NCI-H345 treated with DMSO at 0.1 percent for 48 hours (cell line): ENCODE results near the gene PAK1.
"Not testable (repeated sequence)": the region's sequence is repeated elsewhere in the genome, so short reads cannot be mapped to it uniquely, and the experiment has no call there.

Experiments
- DNase-seq: peaks from one replicate; lab custom pipeline; 2025; ENCODE audit not compliant: unreplicated experiment; lab: John Stamatoyannopoulos, UW

Gene PAK1

GRCh38 chr11:77312107-77312506, 161.8 kb downstream of the PAK1 start:
- no peak for DNase-seq

GRCh38 chr11:77311701-77312100, 162.2 kb downstream of the PAK1 start:
- DNase-seq, result no peak

- no peak for DNase-seq
These were observed 163.2 kb downstream of the PAK1 start for GRCh38 chr11:77310721-77311120.

GRCh38 chr11:77309401-77310085, 164.4 kb downstream of the PAK1 start:
- DNase-seq, result no peak

- DNase-seq, result no peak
These were observed 165.1 kb downstream of the PAK1 start for GRCh38 chr11:77308838-77309237.

- DNase-seq, result no peak
These were observed 170.6 kb downstream of the PAK1 start for GRCh38 chr11:77303328-77303727.

GRCh38 chr11:77302752-77303151, 171.1 kb downstream of the PAK1 start:
- DNase-seq, result no peak

- DNase-seq, result no peak
These were observed 172.4 kb downstream of the PAK1 start, which contains the start of gene GDPD4 for GRCh38 chr11:77301510-77301909. Gene GDPD4, minus strand, starts transcription at chr11:77301686. Its CDS starts 16,549 bp downstream, at chr11:77285137.

- DNase-seq, result no peak
These were observed 173.2 kb downstream of the PAK1 start for GRCh38 chr11:77300695-77301094.

- DNase-seq, result not testable (repeated sequence)
These were observed 173.9 kb downstream of the PAK1 start for GRCh38 chr11:77300028-77300427.

- DNase-seq, result peak; percentile 21
These were observed 174.3 kb downstream of the PAK1 start for GRCh38 chr11:77299528-77299993.

GRCh38 chr11:77294040-77294439, 179.9 kb downstream of the PAK1 start:
- no peak for DNase-seq

- no peak for DNase-seq
These were observed 184.2 kb downstream of the PAK1 start for GRCh38 chr11:77289737-77290136.

- DNase-seq, result no peak
These were observed 186.2 kb downstream of the PAK1 start for GRCh38 chr11:77287615-77288273.

GRCh38 chr11:77287136-77287535, 186.8 kb downstream of the PAK1 start:
- DNase-seq, result no peak

GRCh38 chr11:77284476-77285468, 189.1 kb downstream of the PAK1 start:
- no peak for DNase-seq

- DNase-seq, result no peak
These were observed 190.8 kb downstream of the PAK1 start for GRCh38 chr11:77283101-77283500.

GRCh38 chr11:77278595-77279506, 195.0 kb downstream of the PAK1 start:
- no peak for DNase-seq

- DNase-seq, result no peak
These were observed 197.6 kb downstream of the PAK1 start for GRCh38 chr11:77276271-77276670.
